GM18511 (cell line): Measurements from ENCODE around the gene KRT79.
"Not testable (repeated sequence)": the region's sequence is repeated elsewhere in the genome, so short reads cannot be mapped to it uniquely, and the experiment has no call there.

Experiments used
- ATAC-seq: cut with Tn5 transposase; IDR thresholded peaks from one replicate; pipeline ENCODE4 v1.9.1; 2021; ENCODE audit warnings: mild to moderate bottlenecking, moderate library complexity; ENCODE audit not compliant: unreplicated experiment

KRT79 gene

GRCh38 chr12:52861511-52861910 is 27.4 kb upstream of the KRT79 start:
- no peak for ATAC-seq

DNA sequence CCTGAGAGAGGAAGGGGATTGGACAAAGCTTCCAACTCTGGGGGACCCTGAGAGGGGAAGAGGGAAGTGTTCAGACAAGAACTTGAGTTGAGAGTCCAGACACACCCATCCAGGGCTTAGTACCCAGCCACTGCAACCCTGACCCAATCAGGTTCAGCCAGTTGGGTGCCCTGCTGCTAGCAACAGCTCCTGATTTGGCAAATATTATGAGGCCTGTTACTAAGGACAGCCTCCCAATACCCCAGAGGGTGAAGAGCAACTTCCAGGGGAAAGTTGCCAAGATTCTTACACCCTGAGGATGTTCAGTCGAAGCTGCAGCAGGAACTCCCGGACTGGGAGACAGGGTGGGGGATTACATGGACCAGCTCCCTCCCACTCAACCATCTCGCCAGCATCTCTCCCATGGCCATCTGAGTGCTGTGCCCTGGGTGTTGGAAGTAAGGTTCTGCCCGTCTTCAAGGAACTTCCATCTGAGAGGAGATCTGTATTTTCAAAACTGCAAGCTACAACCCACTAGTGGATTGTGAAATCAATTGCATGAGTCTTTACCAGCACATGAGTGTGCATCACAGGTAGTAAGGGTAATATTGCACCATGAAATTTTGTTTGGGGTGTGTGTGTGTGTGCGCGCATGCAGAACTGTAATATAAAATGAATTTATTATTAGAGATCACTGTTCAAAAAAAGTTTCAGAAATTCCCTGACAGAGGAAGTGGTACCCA is 26.2 kb upstream of the KRT79 start:
- ATAC-seq = no peak

DNA sequence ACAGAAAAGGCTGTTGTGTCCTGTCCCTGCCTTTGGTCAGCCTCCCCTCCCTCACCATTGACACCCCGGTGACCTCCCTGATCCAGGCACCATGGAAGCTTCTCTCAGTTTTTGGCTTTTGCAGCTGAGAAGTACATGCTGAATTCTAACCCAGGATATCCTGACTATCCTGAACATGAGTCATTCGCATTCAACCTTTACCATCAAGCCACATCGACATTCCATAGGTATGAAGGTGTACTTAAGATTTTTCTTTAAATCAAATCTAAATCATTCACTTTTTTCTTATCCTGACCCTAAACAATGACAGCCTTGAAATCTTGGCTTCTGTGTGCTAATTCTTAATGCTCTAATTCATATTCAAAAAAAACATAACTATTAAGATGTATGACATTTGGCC is 23.4 kb upstream of the KRT79 start:
- ATAC-seq = no peak

DNA sequence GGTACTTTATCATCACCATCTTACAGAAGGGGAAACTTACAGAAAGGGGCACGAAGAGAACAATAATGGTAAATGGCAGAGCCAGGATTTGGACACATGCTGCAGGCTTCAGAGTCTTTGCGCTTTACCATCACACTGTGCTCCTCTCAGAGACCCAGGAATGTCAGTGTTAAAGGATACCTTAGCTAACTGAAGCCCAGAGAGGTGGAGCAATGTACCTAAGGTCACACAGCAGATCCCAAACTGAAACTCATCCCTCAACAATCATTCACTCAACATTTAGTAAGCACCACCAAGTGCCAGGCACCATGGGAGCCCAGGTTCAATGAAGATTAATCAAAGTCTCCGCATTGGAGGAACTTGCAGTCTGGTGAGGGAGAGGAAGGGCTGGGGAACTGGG is 22.7 kb upstream of the KRT79 start:
- ATAC-seq = no peak

DNA sequence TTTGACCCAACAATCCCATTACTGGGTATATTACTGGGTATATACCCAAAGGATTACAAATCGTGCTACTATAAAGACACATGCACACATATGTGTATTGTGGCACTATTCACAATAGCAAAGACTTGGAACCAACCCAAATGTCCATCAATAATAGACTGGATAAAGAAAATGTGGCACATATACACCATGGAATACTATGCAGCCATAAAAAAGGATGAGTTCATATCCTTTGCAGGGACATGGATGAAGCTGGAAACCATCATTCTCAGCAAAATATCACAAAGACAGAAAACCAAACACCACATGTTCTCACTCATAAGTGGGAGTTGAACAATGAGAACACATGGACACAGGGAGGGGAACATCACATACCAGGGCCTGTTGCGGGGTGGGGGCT is 22.0 kb upstream of the KRT79 start:
- not testable (repeated sequence) for ATAC-seq

DNA sequence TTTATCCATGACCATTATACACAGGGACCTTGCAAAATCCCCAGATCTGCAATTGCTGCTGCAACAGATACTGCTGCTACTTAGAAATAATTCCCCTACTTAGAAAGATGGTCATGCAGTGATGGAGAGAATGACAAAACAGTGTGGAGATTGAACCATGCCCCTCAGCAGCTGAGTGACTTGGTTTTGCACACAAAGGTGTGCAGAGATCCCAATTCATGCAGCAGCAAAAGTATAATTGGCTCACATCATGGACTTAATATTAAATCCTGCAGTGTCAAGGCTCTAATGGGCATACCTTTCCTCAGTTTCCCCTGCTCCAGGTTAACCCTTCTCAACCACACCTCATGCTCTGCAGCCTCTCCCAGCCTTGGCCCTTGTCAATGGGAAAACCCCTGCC is 17.7 kb upstream of the KRT79 start:
- ATAC-seq = no peak

GRCh38 chr12:52850681-52851080 is 16.6 kb upstream of the KRT79 start:
- no peak for ATAC-seq

DNA sequence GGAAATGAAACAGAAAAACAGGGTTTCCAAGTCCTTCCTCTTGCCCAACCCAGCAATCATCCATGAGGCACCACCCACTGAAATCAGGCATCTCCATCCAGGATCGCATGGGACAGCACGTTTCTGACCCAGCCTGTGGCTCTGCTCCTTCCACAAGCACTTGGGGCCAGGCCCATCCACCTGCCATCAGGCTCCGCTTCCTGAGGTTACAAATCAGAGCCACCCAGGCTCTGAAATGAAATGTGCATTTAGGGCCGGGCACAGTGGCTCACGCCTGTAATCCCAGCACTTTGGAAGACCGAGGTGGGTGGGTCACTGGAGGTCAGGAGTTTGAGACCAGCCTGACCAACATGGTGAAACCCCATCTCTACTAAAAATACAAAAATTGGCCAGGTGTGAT is 15.4 kb upstream of the KRT79 start:
- ATAC-seq = no peak

DNA sequence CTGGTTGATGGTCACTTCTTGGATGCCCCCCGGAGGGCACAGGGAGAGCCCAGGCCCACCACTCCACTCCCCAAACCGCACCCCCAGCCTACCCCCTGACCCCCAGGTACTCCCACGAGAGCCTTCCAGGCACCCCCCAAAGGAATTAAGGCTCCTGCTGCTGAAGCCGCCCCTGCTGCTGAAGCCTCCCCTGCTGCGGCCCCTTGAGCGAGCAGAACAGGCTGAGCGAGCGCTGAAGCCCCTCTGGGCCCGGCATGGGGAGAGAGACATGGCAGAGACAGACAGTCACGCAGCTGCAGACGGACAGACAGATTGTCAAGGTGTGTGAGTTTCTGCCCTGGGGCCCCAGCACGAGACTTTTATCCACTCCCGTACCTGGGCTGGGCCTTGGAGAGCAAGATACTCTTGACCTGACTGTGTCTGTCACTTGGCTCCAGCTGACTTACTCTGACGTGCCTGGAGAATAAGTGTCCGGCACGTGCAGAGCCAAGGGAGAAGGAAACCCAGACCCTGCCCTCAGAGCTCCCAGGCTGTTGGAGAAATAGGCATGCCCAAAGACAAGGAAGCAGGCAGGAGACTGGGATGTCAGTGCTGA is 14.6 kb upstream of the KRT79 start, which contains the start of gene KRT78:
Gene KRT78 (minus strand): TSS at position 334 of the 595 bp plus-strand sequence. CDS start 64 bp downstream, at position 270.
- ATAC-seq = no peak

GRCh38 chr12:52847335-52848102 is 13.4 kb upstream of the KRT79 start:
- no peak for ATAC-seq

- no peak for ATAC-seq
These were observed 12.4 kb upstream of the KRT79 start for GRCh38 chr12:52846356-52846970.

DNA sequence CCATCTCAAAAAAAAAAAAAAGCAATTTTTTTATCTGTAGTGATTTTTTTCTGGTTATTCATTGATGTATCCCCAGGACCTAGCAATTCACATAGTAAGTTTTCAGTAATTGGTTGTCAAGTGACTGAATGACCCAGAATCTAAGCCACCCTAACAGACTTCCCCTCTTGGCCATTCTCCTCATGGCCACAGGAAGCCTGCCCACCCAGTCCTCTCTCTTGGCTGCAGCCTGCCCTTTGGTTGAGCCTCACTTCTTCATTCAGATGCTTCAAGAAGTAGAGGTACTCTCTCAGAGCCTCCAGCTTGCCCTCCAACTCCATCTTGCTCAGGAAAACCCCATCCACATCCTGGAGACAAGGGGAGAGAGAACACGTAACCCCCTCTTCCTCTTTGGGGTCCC is 11.8 kb upstream of the KRT79 start:
- ATAC-seq = no peak

GRCh38 chr12:52844386-52844785 is 10.3 kb upstream of the KRT79 start:
- ATAC-seq = no peak

DNA sequence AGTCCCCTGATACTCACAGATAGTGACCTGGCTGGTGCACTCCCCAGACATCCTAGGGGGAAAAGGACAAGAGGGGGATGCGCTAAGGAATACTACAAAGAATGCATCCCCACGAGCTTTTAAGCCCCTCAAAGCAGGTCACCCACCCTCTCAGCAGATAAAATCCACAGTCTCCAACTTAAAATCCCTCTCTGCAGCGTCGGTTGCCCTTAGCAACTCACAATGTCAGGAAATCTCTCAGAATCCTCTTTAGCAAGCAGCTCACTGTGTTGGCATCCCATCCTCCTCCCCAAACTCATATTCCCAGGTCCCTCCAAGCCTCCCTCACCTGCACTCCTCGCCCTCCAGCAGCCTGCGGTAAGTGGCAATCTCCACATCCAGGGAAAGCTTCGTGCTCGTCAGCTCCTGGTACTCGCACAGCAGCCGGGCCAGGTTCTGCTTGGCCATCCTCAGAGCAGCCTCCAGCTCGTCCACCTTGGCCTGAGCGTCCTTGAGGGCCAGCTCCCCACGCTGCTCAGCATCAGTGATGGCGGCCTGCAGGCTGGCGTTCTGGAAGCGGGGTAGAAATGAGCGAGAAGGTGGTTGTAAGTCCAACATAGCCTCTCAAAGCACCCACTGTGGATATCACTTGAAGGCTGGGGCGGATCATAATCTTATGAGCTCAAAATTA is 5.5 kb upstream of the KRT79 start:
- no peak for ATAC-seq

DNA sequence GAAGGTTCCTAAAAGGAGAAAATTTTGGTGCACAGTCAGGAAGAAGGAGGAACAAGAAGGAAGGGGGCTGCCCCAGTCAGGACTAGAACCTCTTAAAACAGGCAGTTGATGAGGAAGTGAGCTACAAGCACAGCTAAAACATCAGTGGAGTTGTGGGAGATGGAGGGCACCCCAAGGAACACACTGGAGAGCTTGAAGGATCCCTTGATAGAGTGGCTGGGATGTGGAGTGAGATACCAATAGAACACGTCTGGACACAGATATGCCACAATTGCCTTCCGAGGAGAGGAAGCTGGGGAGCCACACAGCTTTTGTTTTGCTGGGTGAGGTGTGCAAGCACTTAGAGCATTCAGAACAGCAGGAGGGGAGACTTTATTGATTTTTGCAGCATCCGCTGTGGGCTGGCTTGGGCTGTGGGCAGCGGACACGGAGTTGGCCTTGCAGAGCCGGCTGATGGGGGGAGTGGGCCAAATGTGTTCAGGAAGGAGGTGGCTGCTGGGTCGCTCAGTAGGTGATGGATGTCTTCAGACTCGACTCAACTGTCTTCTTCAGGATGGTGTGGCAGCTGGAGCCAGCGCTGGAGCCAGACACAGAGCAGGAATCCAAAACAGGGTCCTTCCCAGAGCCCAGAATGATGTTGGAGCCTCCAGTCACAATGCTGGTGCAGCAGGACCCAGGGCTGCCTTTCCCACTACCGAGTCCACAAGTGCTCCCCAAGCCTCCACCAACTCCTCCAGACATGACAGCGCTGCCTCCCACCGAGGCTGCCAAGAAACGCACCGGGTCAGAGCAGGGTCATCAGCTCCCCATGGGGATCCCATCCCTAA is 4.7 kb upstream of the KRT79 start:
- no peak for ATAC-seq

DNA sequence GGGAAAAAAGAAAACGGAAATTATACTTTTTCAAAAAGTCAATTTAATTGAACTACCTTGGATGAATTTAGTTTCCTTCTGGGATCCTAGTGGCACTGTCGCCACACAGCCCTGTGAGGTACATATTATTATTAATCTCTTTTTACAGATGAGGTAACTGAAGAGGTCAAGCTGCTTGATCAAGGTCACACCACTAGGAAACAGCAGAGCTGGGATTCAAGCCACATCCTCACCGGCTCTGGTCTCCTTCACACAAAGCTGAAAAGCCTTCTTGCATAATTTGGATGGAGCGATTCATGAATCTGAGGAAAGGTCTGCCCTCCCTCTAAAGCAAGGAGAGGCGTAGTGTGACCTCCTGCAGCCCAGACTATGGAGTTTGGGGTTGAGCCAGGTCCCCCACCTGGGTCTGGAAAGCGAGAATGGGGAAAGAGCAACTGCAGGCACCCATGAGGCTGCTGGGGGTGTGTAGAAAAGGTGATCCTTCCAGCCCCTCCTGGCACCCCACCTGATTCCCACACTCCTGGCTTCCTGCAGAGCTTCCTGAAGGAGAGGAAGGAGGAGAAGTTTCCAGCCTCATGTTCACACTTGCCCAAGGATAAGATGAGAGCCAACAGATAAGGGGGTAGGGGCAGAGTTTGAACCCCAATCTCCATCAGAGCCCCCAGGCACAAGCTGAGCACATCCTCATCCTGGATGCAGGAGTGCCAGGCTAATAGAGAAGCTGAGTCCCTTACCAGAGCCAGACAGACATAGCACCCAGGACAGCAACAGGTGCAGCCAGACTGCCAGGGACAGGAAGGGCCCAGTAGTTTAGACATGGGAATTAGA is 3.9 kb upstream of the KRT79 start:
- no peak for ATAC-seq

- no peak for ATAC-seq
These were observed 3.3 kb upstream of the KRT79 start for GRCh38 chr12:52837413-52837741.

DNA sequence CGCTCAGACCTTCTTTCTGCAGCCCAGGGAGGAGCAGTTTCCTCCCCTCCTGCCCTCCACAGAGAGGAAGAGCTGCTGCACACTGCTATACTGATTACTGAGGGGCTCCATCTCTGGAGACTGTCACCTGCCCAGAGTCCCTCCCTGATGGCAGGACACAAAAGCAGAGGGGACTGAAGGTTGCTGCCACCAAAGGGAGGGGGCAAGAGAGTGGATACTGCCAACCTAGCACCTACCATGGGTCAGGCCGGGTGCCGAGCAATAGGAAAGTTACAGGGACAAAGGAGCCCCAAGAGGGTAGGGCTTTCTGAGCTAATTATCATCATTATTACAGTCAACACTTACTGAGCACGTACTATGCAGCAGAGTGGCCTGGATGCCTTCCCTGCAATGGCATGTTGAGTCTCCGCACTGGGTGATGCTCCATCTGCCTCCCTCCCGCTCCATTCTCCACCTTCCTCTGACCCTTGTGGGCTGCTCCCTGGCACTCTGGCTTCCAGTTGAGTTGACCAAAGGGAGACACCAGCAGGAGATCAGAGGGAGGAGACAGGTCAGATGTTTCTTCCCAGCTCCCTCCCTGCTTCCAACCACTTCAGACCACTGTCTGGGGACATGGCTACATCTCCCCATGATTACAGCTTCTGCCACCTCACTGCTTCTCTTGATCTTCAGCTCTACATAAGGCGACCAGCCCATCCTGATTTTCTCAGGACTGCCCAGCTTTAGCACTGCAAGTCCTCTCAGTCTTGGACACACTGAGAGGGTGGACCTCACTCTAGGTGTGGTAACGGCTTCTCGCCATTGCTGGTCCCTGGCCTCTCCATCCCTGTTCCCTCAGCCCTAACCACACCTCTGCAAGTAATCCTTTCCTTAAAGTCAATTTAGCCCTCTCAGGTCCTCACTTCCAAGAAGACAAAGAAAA is 2.6 kb upstream of the KRT79 start:
- ATAC-seq = no peak
